Measurements from ENCODE around the gene VASH1.

DNA sequence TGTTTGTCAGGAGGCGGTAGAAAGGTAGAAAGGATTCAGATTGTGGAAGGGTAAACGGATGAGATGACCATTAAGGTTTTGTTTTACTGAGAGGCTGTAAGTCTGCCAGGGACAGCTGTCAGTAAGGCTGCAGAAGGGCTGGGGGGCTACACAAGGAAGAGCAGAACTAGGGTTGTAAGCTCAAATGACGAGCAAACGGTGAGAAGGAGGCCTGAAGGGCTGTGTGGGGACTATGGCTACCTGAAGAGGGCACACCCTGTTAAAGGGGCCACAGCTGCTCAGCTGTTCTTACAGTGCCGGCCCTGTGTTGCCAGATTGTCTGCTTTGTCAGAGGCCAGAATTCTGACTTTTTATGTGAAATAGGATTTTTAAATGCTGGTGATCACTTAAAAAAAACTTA, 19.1 kb downstream of the VASH1 start:
- TF ChIP-seq EZH2 (IDR thresholded peaks at IDR 0.05; ENCODE audit: low read depth): no peak
- TF ChIP-seq, protein P1, sequence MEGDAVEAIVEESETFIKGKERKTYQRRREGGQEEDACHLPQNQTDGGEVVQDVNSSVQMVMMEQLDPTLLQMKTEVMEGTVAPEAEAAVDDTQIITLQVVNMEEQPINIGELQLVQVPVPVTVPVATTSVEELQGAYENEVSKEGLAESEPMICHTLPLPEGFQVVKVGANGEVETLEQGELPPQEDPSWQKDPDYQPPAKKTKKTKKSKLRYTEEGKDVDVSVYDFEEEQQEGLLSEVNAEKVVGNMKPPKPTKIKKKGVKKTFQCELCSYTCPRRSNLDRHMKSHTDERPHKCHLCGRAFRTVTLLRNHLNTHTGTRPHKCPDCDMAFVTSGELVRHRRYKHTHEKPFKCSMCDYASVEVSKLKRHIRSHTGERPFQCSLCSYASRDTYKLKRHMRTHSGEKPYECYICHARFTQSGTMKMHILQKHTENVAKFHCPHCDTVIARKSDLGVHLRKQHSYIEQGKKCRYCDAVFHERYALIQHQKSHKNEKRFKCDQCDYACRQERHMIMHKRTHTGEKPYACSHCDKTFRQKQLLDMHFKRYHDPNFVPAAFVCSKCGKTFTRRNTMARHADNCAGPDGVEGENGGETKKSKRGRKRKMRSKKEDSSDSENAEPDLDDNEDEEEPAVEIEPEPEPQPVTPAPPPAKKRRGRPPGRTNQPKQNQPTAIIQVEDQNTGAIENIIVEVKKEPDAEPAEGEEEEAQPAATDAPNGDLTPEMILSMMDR (conservative IDR thresholded peaks at IDR 0.05): no peak
